NCI-H187 treated with DMSO at 0.1 percent for 48 hours (cell line): Measurements from ENCODE around the gene VWA3B.
"Not testable (repeated sequence)": the region's sequence is repeated elsewhere in the genome, so short reads cannot be mapped to it uniquely, and the experiment has no call there.

Experiments
- DNase-seq: peaks from one replicate; lab custom pipeline; 2025; lab: John Stamatoyannopoulos, UW

Gene VWA3B

GRCh38 chr2:98245491-98245890 lies 158.5 kb downstream of the VWA3B start:
- no peak for DNase-seq

- DNase-seq, result no peak
Measured at GRCh38 chr2:98247383-98247782, 160.4 kb downstream of the VWA3B start.

DNA sequence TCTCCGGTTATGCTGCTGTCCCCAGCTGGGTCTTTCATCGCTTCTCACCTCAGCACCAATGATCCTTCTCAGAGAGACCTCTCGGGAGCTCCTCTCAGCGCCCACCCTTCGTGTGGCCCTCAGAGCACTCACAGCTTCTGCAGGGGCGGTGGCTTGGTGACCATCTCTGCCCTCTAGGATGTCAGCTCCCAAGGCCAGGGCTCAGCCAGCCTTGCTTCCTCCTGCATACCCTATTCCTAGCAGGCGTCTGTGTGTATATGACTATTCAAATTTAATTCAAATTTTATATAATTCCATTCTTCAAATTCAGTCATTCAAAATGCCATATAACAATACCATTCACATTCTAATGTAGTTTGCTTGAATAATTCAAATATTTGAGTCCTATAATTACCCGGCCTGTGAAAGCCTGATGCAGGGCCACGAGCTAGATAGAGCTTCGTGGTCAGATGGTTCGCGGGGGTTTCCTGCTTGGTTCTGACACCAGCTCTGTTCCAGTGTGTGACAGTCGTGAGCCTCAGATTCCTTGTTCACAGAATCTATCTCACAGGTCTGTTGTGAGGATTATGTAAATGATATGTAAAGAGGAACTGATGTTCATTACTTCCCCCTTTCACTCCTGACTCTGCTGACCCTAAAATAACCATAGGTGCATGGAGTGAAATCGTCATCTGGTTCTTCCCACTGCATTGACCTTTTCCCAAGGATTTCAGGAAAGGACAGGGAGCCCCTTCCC lies 165.2 kb downstream of the VWA3B start:
- no peak for DNase-seq

DNA sequence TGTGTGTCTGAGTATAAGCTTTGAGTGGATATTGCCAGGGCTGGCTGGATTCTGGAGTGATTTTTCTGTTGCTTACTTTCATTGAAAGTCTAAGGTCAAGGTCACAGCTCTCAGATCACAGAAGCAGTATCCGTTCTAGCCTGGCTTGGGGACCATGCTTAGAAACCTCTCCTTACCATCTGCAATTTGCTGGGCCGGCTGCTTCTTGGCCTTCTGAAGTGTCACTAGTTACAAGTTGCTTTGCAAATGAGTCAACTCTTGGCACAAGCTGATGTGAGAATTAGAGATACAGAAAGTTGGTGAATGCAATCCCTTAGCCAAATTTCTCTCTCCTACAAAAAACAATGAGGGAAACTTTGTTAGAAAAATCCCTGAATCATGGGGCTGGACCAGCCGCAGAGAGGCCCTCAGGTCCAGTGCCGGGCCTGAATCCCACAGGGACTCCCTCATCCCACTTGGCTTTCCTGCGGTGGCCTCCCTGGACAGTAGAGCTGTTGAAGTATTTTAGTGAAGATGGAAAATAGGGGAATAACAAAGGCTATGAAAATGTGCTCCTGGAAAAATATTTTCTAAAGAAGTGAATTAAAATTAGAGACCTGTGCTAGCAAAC lies 166.6 kb downstream of the VWA3B start:
- no peak for DNase-seq

DNA sequence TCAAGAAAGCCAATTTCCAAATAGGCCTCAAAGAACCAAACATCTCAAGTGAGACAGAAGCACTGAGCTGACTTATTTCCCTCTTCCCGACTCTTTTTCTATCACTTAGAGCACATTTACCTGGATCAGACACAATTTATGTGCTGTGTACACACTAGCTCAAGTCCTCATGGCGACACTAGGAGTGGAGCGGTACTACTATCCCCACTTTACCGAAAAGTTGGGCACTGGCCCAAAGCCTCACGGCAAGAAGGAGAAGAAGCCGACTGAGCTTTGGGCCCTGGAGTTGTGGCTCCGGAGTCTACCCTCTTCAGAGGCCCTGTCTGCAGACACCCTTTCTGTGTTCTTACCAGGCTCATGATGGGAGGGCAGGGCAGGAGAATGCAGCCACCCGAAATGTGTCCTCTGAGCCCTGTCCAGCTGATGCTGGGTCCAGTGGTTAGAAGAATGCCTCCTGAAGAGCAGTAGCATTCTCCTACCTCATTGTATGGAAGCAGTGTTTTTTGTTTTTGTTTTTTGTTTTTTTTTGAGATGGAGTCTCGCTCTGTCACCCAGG lies 167.6 kb downstream of the VWA3B start:
- DNase-seq, result no peak

DNA sequence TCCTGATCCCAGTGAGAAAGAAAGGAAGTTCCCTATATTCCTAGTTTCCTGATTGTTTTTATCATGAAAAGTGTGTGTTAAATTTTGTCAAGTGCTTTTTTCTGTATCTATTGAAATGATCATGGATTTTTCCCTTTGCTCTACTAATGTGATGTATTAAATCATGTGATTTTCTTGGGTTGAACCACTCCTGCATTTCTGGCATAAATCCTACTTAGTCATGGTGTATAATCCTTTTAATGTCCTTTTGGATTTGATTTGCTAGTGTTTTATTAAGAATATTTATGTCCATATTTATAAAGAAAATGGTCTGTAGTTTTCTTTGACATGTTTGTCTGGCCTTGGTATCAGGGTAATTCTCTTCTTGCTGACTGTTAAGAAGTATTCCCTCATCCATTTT lies 171.9 kb downstream of the VWA3B start:
- no peak for DNase-seq

GRCh38 chr2:98263362-98263761 lies 176.4 kb downstream of the VWA3B start:
- DNase-seq, result no peak

DNA sequence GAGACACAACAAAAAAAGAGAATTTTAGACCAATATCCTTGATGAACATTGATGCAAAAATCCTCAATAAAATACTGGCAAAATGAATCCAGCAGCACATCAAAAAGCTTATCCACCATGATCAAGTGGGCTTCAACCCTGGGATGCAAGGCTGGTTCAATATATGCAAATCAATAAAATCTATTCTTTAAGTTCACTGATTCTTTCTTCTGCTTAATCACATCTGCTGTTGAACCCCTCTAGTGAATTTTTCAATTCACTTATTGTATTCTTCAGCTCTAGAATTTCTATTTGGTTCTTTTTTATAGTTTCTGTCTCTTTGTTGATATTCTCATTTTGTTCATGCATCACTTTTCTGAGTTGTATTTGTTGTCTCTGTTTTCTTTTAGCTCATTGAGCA lies 181.3 kb downstream of the VWA3B start:
- not testable (repeated sequence) for DNase-seq

DNA sequence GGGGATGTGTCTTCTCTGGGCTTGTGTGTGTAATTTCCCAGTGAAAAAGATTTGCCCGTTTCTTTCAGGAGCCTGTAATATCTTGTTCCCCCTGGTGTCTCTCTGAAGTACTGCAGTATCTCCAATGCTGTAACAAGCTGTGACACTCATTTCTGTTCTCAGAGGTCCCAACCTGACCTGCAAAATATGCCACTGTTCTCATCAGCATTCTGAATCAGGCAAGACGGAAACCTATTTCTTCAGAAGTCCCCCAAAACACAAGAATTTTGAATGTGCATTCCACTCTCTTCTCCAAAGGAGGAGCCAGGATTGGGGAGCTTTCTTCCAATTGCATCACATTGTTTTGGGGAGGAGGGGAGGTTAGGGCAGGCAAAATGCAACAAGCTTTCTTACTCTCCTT lies 182.3 kb downstream of the VWA3B start:
- DNase-seq, result no peak

DNA sequence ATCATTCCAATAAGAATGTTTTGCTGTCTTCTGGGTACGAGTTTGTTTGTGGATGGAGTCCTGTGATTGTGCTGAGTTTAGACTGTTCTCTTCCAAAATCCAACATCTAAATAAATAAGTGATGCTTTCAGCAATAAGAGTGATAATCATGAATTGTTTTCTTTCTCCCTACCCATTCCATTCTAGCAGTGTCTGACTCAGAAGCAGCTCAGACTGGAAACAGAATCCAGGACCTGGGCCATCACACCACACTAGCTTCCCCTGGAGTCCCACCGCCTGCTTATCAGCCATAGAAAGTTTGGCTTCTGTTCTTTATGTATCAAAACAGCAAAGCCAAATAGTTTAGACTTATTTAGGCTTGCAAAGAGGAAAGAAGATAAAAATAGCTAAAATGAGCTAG lies 182.9 kb downstream of the VWA3B start:
- no peak for DNase-seq

DNA sequence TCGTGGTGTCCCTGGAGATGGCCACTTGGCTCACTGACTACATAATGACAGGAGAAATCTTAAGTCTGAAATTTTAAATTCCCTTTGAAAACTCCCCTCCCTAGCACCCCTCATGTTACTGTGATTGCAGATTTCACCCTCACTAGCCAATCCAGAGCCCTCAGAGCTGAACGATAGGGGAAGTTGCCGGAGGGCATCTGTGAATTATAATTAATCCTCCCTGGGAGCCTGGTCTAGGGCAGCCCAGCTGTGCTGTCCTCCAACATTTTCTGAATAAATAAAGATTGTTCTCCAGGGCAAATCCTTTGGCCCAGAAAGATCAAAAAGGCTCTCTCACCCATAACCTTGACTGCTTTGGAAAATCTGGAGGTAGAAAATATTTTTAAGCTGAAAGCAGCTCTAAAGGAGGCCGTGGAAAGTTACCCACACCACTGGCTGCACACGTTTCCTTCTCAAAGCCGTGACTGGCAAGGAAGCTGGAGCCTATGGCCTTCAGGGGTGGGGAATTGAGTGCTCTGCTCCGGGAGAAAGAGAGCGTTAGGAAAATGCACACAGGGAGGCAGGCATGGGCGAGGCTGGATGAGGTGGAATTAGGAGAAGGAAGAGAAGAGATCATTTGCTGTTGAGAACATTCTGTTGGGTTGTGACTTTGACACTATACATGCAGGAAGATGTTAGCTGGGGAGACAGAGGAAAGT lies 190.3 kb downstream of the VWA3B start:
- DNase-seq, result no peak

- no peak for DNase-seq
Measured at GRCh38 chr2:98278074-98278473, 191.1 kb downstream of the VWA3B start.

- no peak for DNase-seq
Measured at GRCh38 chr2:98280376-98281102, 193.6 kb downstream of the VWA3B start.

DNA sequence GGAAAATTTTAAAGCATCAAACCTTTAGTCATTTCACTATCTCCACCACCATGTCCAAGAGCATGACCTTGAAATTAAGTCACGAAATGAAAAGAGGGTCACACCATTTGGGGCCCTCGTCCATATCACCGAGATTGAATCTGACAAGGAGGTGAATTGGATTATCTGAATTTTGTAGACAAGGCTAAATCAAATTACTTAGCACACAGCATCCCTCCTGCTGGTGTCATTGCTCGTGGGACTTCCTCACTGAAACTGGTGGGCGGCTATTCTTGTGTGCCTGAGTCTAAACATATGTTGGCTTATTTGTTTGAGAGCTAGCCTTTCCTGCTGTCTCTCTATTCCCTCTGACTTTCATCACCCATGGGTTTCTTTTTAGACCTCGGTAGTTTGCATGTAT lies 194.6 kb downstream of the VWA3B start:
- DNase-seq, result no peak

GRCh38 chr2:98282109-98282508 lies 195.1 kb downstream of the VWA3B start:
- no peak for DNase-seq

- no peak for DNase-seq
Measured at GRCh38 chr2:98293030-98293429, 206.1 kb downstream of the VWA3B start.

DNA sequence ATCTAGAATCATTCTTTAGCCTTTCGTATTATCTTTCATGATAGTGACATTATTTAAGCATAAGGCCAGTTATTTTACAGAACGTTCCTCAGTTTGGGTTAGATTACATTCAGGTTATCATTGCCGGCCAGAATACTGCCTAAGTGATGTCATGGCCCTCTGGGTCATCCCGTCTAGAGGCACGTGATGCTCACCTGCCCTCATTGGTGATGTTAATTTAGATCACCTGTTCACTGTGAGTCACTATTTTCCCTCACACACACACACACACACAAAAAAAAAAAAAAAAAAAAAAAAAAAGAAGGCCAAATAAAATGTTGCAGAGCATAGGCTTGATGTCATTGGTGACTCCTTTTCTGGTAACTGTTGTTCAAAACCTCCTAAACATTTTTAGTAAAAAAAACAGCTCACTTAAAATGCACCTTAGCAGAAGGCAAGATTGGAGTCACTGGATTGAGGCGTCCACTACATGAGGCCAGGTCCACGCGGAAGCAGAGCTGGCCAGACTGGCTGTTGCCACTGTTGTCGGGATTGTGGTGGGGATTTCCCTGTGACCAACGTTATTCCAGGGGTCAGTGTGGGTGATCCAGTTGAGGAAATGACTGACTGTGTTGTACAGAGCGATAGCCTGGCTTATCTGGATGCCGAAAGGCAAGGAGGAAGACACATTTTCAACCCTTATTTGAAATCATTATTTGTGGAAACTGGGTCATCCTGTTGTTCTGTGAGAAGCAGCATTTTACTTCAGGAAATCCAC lies 207.1 kb downstream of the VWA3B start:
- no peak for DNase-seq

- no peak for DNase-seq
Measured at GRCh38 chr2:98294711-98295110, 207.7 kb downstream of the VWA3B start.

DNA sequence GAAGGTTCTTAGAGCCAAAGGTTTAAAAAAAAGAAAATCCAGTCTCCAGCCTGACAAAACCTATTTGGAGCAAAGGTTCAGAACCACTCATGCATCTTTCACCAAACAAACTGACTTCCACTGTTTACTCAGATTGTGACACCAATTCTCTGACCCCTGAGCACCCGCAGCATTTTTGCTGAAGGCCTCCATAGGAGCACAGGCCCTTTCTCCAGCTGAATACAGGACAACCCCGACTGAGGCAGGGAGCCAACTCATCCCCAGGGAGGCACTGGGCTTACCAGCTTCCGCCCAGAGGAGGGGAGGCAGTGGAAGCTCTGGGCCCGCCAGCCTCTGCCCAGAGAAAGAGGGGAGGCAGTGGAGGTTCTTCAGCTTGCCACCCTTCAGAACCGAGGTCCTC lies 208.3 kb downstream of the VWA3B start:
- DNase-seq, result no peak

DNA sequence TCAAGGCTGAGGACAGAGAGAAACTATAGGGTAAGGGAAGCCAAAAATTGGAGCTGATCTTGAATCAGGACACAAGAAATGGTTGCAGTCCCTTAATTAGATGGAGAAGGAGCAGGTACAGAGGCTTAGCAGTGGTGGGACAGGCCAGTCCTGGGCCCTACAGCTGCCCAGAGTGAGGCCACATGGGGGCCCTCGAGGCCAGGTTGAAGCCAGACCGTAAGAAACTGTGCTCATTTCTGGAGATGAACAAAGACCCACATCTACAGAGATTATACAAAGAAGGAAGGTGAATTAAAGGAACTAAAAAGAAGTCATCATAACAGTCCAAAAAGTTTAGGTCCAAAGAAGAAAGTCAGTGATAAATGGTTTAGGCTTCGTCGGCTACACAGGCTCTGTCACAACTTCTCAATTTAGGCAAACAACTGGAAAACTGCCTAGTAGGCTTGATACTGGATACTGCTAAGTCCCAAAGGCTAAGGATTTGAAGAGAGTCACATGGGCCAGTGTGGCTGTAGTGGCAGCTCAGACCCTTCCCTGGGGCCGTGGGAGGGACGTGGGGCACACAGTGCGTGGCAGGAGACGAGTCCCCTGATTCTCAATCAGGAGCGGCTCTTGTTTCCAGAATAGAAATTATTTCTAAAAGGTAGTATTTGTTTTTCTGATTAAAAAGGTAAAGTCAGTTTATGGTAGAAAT lies 208.9 kb downstream of the VWA3B start:
- DNase-seq, result no peak

DNA sequence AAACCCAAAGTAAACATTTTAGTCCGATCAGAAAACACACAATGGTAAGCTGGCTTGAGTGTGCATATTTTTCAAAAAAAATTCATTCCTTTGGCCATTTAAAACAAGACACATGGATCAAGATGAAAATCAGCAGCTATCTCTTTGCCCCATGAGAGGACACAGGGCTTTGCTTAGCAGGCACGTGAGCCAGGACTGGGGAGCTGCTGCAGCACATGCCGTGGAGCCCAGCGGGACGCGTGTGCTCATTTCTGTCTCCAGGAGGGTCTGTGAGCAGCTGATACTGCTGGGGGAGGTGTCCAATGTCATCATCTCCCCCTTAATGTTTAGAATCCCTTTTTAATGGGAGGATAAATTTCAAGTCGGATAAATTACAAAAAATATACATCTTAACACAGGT lies 209.5 kb downstream of the VWA3B start:
- no peak for DNase-seq
